Kidney (tissue), 14 donors: Measurements from ENCODE around the gene PHF21A. TPM values are rescaled to one million over a fixed set of nuclear protein-coding genes. Genes with fewer than 3 reads are reported as not detected.

Experiments used
- DNase-seq, 5 donors: peaks; one replicate each; pipeline ENCODE4 v3.0.0-alpha.2; 2013 to 2020
- FAIRE-seq: peaks from 2 replicates; lab custom pipeline; 2012; peaks lifted over from hg19 to GRCh38; lab: Jason Lieb, UNC
- H3K27ac ChIP-seq, 2 donors: one replicate each; pipeline ENCODE4 v1.7.0; 2013; ENCODE audit warnings: low read depth in 2 of 2, low read length in 2 of 2, inconsistent platforms in 1 of 2
- H3K27me3 ChIP-seq: one replicate; pipeline ENCODE4 v1.7.1; 2013; ENCODE audit warnings: low read length, inconsistent platforms; ENCODE audit not compliant: control insufficient read depth, insufficient read depth
- H3K36me3 ChIP-seq, 3 donors: one replicate each; pipeline versions ENCODE4 v1.7.0 to v1.7.1; 2013; ENCODE audit warnings: low read length in 3 of 3, control low read depth in 1 of 3, inconsistent platforms in 1 of 3; ENCODE audit not compliant: insufficient read depth in 3 of 3, control insufficient read depth in 2 of 3
- H3K4me1 ChIP-seq, 3 donors: one replicate each; pipeline versions ENCODE4 v1.7.0 to v1.7.1; 2013; ENCODE audit warnings: low read length in 3 of 3, inconsistent platforms in 1 of 3, low read depth in 1 of 3; ENCODE audit not compliant: control insufficient read depth in 2 of 3, insufficient read depth in 2 of 3
- H3K4me3 ChIP-seq, 3 donors: one replicate each; pipeline versions ENCODE4 v1.7.0 to v1.8.1; 2013; ENCODE audit warnings: low read length in 3 of 3, control low read depth in 1 of 3, inconsistent platforms in 1 of 3
- H3K9ac ChIP-seq, 3 donors: one replicate each; pipeline versions ENCODE4 v1.7.0 to v1.7.1; 2013; ENCODE audit warnings: low read length in 3 of 3, control low read depth in 1 of 3, inconsistent platforms in 1 of 3
- H3K9me3 ChIP-seq, 3 donors: one replicate each; pipeline versions ENCODE4 v1.7.0 to v1.7.1; 2013; ENCODE audit warnings: low read length in 3 of 3, control low read depth in 1 of 3, inconsistent platforms in 1 of 3; ENCODE audit not compliant: control insufficient read depth in 2 of 3, insufficient read depth in 1 of 3
- CTCF ChIP-seq: IDR thresholded peaks from 3 replicates; pipeline ENCODE4 v1.5.1; 2012; ENCODE audit warnings: mild to moderate bottlenecking, moderate library complexity, borderline replicate concordance; ENCODE audit not compliant: insufficient read depth; ENCODE audit errors: extremely low read depth
- intact Hi-C: fragments of 100-400 bp; cut with DNase I; formaldehyde crosslinking; loops from one replicate; pipeline ENCODE4 v1.11.1; 2022
- polyA plus RNA-seq: library from polyadenylated mRNA; stranded (reverse); fragments of 350-450 nt; fragmentation: Illumina TruSeq; extraction: RNeasy Lipid Tissue Mini Kit (QIAGEN cat#74804); gene quantifications from one replicate; pipeline ENCODE4 v1.2.3, GENCODE V29; 2014; ENCODE audit warnings: low read depth, low replicate concordance; ENCODE audit not compliant: insufficient read depth
- total RNA-seq: library from RNA; stranded (reverse); fragmentation: NEBNext Ultra II Directional; extraction: Animal tissue kit (Norgen Biotek cat#: 25700); gene quantifications from one replicate; pipeline ENCODE4 v1.2.1, GENCODE V29; 2021
- donor health status: control.
- donor health status: control.
- donor health status: control.
- donor health status: control.
- donor health status: control.
- donor health status: DM: yes; HTN: yes; CAD: no.
- donor health status: Normal renal cell carcinoma (clear cell type).

Gene PHF21A
- total and polyA plus RNA-seq, 2 donors from 2014 or later = 9.6 to 48.2 TPM

- Histone ChIP-seq H3K4me3 (no peak overlapping the region), H3K9ac (no peak overlapping the region), H3K27me3 (no peaks in the 10 kb centered on the region), H3K9me3 (no peaks in the 10 kb centered on the region), H3K4me1 (peaks cover 0 to 18% (median 10%) of the 10 kb centered on the region in 3 donors), H3K36me3 (peaks cover 3 to 22% (median 10%) of the 10 kb centered on the region in 3 donors), H3K27ac (no peak overlapping the region)
- intact Hi-C loops = no loop called here
- DNase-seq (no peak), FAIRE-seq (no peak)
- no peak for TF ChIP-seq CTCF
Measured at GRCh38 chr11:45933846-45934579, 187.2 kb downstream of the PHF21A start.

GRCh38 chr11:45933131-45933831 is 188.0 kb downstream of the PHF21A start:
- H3K9ac ChIP-seq = no peak overlapping the region
- H3K27me3 ChIP-seq = no peaks in the 10 kb centered on the region
- no peak for TF ChIP-seq CTCF
- FAIRE-seq (no peak), DNase-seq (no peak)
- no peaks in the 10 kb centered on the region for H3K9me3 ChIP-seq
- H3K4me1 ChIP-seq = peaks cover 0 to 18% (median 10%) of the 10 kb centered on the region in 3 donors
- H3K27ac ChIP-seq = no peak overlapping the region
- intact Hi-C loops = no loop called here
- H3K36me3 ChIP-seq = peaks cover 3 to 22% (median 10%) of the 10 kb centered on the region in 3 donors
- no peak overlapping the region for H3K4me3 ChIP-seq

GRCh38 chr11:45932217-45932616 is 189.0 kb downstream of the PHF21A start:
- intact Hi-C loops = no loop called here
- Histone ChIP-seq H3K9ac (no peak overlapping the region), H3K36me3 (peaks cover 3 to 18% (median 10%) of the 10 kb centered on the region in 3 donors), H3K4me3 (no peak overlapping the region), H3K4me1 (peaks cover 0 to 18% (median 10%) of the 10 kb centered on the region in 3 donors), H3K27me3 (no peaks in the 10 kb centered on the region), H3K9me3 (no peaks in the 10 kb centered on the region), H3K27ac (no peak overlapping the region)
- DNase-seq = no peak
- TF ChIP-seq CTCF = no peak
- FAIRE-seq = no peak
